Measurements from ENCODE around the gene DHRS2. TPM values are rescaled to one million over a fixed set of nuclear protein-coding genes. Genes with fewer than 3 reads are reported as not detected.
A peak's percentile ranks its signal among the peaks of the same experiment; 100 is the strongest.

DHRS2 gene
- total and polyA plus RNA-seq, 2 of the 13 experiments (the other 11 are each of a cell fraction or from before 2014, with no cell fraction given) = 1,621 to 3,021 TPM

DNA sequence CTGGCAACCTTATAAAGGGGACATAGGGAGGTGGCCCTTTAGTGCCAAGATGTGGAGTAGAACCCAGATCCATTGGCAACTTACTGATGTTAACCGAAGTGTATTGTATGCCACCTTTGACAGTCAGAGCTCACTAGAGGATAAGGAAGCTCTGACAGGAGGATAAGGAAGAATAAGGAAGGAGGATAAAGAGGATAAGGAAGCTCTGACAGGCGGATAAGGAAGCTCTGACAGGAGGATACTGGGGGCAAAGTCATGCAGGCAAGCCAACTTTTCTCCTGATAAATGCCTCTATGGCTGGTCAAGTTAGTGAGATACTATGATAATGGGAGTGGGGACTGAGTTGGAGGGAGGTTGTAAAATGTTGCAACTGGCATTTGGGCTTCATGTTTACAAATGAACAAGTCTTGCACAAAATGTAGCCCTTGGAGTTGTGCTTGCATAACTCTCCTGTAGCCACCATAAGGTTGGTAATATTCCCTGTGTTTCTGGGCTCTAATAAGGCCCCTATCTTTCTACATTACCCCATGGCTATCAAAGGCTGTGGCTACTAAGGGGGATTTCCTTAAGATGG is 17.7 kb upstream of the DHRS2 start (continued):
- TF ChIP-seq KDM4B (CRISPR knock-in tag; IDR thresholded peaks at IDR 0.05) = no peak
- no peak for TF ChIP-seq RARG (CRISPR knock-in tag; IDR thresholded peaks at IDR 0.05; ENCODE audit: low read depth)
- TF ChIP-seq CBX5 (CRISPR knock-in tag; IDR thresholded peaks at IDR 0.05; ENCODE audit: borderline replicate concordance) = 0 out of 2 replicates have a peak, but pooled peaks have one; percentile 36
- no peak for TF ChIP-seq ZSCAN21 (CRISPR knock-in tag; IDR thresholded peaks at IDR 0.05; ENCODE audit: borderline replicate concordance)
- TF ChIP-seq MIER2 (CRISPR knock-in tag; IDR thresholded peaks at IDR 0.05) = no peak
- 0 out of 2 replicates have a peak, but pooled peaks have one; percentile 17 for TF ChIP-seq NCOA2 (CRISPR knock-in tag; IDR thresholded peaks at IDR 0.05)
- TF ChIP-seq, protein P1, sequence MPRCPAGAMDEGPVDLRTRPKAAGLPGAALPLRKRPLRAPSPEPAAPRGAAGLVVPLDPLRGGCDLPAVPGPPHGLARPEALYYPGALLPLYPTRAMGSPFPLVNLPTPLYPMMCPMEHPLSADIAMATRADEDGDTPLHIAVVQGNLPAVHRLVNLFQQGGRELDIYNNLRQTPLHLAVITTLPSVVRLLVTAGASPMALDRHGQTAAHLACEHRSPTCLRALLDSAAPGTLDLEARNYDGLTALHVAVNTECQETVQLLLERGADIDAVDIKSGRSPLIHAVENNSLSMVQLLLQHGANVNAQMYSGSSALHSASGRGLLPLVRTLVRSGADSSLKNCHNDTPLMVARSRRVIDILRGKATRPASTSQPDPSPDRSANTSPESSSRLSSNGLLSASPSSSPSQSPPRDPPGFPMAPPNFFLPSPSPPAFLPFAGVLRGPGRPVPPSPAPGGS (CRISPR knock-in tag; IDR thresholded peaks at IDR 0.05) = no peak
- no peak for TF ChIP-seq HNF4G (IDR thresholded peaks at IDR 0.05; ENCODE audit: borderline replicate concordance, low read depth, low read length)
- TF ChIP-seq HNF4G (CRISPR knock-in tag; IDR thresholded peaks at IDR 0.05; ENCODE audit: borderline replicate concordance, low read depth) = no peak
- TF ChIP-seq ZNF549 (CRISPR knock-in tag; IDR thresholded peaks at IDR 0.05) = 0 out of 2 replicates have a peak, but pooled peaks have one; percentile 45
- TF ChIP-seq KLF11 (CRISPR knock-in tag; IDR thresholded peaks at IDR 0.05) = no peak
- TF ChIP-seq ZNF180 (CRISPR knock-in tag; IDR thresholded peaks at IDR 0.05; ENCODE audit: borderline replicate concordance, low read depth) = no peak
- TF ChIP-seq TCF7 (IDR thresholded peaks at IDR 0.05; ENCODE audit: low read depth) = no peak
- TF ChIP-seq ZNF75D (CRISPR knock-in tag; IDR thresholded peaks at IDR 0.05; ENCODE audit: borderline replicate concordance) = no peak
- no peak for TF ChIP-seq ETV5 (CRISPR knock-in tag; IDR thresholded peaks at IDR 0.05; ENCODE audit: borderline replicate concordance)
- TF ChIP-seq ZNF138 (CRISPR knock-in tag; IDR thresholded peaks at IDR 0.05; ENCODE audit: low read depth) = no peak
- TF ChIP-seq, protein P2, sequence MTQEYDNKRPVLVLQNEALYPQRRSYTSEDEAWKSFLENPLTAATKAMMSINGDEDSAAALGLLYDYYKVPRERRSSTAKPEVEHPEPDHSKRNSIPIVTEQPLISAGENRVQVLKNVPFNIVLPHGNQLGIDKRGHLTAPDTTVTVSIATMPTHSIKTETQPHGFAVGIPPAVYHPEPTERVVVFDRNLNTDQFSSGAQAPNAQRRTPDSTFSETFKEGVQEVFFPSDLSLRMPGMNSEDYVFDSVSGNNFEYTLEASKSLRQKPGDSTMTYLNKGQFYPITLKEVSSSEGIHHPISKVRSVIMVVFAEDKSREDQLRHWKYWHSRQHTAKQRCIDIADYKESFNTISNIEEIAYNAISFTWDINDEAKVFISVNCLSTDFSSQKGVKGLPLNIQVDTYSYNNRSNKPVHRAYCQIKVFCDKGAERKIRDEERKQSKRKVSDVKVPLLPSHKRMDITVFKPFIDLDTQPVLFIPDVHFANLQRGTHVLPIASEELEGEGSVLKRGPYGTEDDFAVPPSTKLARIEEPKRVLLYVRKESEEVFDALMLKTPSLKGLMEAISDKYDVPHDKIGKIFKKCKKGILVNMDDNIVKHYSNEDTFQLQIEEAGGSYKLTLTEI (CRISPR knock-in tag; conservative IDR thresholded peaks at IDR 0.05) = no peak
- TF ChIP-seq GATAD2A (CRISPR knock-in tag; IDR thresholded peaks at IDR 0.05) = peak; percentile 90
- TF ChIP-seq FOXK1 (CRISPR knock-in tag; IDR thresholded peaks at IDR 0.05; ENCODE audit: borderline replicate concordance, low read depth) = peak; percentile 95; the same call in 1 of the 2 replicates
- no peak for TF ChIP-seq FOXA1 (IDR thresholded peaks at IDR 0.05)
- TF ChIP-seq FOXA1 (CRISPR knock-in tag; IDR thresholded peaks at IDR 0.05) = peak; percentile 91
- TF ChIP-seq TBL1XR1 (IDR thresholded peaks at IDR 0.05; ENCODE audit: borderline replicate concordance, low read length, partially characterized antibody) = no peak
- 0 out of 2 replicates have a peak, but pooled peaks have one; percentile 20 for TF ChIP-seq YEATS2 (CRISPR knock-in tag; IDR thresholded peaks at IDR 0.05; ENCODE audit: borderline replicate concordance)
- no peak for TF ChIP-seq ZNF770 (CRISPR knock-in tag; IDR thresholded peaks at IDR 0.05)
- no peak for TF ChIP-seq IKZF4 (CRISPR knock-in tag; IDR thresholded peaks at IDR 0.05; ENCODE audit: borderline replicate concordance, low read depth, not compliant biosample characterization)
- TF ChIP-seq, protein P3, sequence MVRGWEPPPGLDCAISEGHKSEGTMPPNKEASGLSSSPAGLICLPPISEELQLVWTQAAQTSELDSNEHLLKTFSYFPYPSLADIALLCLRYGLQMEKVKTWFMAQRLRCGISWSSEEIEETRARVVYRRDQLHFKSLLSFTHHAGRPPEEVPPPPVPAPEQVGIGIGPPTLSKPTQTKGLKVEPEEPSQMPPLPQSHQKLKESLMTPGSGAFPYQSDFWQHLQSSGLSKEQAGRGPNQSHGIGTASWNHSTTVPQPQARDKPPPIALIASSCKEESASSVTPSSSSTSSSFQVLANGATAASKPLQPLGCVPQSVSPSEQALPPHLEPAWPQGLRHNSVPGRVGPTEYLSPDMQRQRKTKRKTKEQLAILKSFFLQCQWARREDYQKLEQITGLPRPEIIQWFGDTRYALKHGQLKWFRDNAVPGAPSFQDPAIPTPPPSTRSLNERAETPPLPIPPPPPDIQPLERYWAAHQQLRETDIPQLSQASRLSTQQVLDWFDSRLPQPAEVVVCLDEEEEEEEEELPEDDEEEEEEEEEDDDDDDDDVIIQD (CRISPR knock-in tag; IDR thresholded peaks at IDR 0.05; ENCODE audit: low read depth) = 0 out of 2 replicates have a peak, but pooled peaks have one; percentile 5

All from HepG2 (cell line).